HuH-7 (cell line): Measurements from ENCODE around the gene POLR2L.

Experiments
- DNase-seq: peaks from one replicate; pipeline ENCODE4 v3.0.0; 2011; ENCODE audit warnings: low spot score

The POLR2L gene

GRCh38 chr11:810040-810567, 32.2 kb downstream of the POLR2L start:
- DNase-seq: no peak

GRCh38 chr11:809287-810039, 32.9 kb downstream of the POLR2L start, which contains the start of gene RPLP2:
RPLP2 (plus strand) TSS chr11:809967; CDS start chr11:810235, 268 bp downstream.
- DNase-seq: peak; percentile 96

GRCh38 chr11:808427-809286, 33.7 kb downstream of the POLR2L start:
- DNase-seq: peak; percentile 73

- no peak for DNase-seq
These were observed 37.7 kb downstream of the POLR2L start for GRCh38 chr11:804599-804964.

GRCh38 chr11:803770-804598, 38.3 kb downstream of the POLR2L start:
- DNase-seq: no peak

GRCh38 chr11:803467-803742, 38.9 kb downstream of the POLR2L start:
- DNase-seq: no peak

GRCh38 chr11:802693-803466, 39.4 kb downstream of the POLR2L start:
- no peak for DNase-seq

- DNase-seq: no peak
These were observed 40.2 kb downstream of the POLR2L start for GRCh38 chr11:802018-802617.

GRCh38 chr11:801097-801780, 41.1 kb downstream of the POLR2L start:
- DNase-seq: no peak

GRCh38 chr11:800473-800872, 41.9 kb downstream of the POLR2L start:
- no peak for DNase-seq

- DNase-seq: no peak
These were observed 42.5 kb downstream of the POLR2L start for GRCh38 chr11:799641-800316.

- peak; percentile 95 for DNase-seq
These were observed 44.1 kb downstream of the POLR2L start, which contains the start of gene SLC25A22 for GRCh38 chr11:798093-798713. SLC25A22 (minus strand) TSS chr11:798281; CDS start chr11:795006, 3,275 bp downstream.

- peak; percentile 84 for DNase-seq
These were observed 44.8 kb downstream of the POLR2L start for GRCh38 chr11:797296-798092.

GRCh38 chr11:796565-797295, 45.6 kb downstream of the POLR2L start:
- no peak for DNase-seq

GRCh38 chr11:795634-796564, 46.4 kb downstream of the POLR2L start:
- no peak for DNase-seq

GRCh38 chr11:794766-795633, 47.3 kb downstream of the POLR2L start:
- DNase-seq: no peak
